ENCODE measurements around the gene C9orf78.

DNA sequence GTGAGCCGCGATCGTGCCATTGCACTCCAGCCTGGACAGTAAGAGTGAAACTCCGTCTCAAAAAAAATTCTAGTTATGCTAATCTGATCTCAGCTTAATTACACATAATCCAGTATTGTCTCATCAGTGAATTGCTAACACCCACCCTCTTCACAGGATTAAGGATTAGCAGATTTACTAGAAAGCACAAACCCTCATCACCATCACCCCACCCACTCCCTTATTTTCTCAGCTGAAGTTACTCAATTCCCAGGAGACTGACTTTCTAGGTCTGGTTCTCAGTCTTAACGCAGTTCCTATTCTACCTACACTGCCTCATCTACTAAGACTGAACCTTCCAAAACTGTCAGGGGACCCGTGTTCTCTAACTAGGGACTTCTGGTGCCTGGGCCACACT is 23.1 kb downstream of the C9orf78 start:
- TF ChIP-seq, protein P1, sequence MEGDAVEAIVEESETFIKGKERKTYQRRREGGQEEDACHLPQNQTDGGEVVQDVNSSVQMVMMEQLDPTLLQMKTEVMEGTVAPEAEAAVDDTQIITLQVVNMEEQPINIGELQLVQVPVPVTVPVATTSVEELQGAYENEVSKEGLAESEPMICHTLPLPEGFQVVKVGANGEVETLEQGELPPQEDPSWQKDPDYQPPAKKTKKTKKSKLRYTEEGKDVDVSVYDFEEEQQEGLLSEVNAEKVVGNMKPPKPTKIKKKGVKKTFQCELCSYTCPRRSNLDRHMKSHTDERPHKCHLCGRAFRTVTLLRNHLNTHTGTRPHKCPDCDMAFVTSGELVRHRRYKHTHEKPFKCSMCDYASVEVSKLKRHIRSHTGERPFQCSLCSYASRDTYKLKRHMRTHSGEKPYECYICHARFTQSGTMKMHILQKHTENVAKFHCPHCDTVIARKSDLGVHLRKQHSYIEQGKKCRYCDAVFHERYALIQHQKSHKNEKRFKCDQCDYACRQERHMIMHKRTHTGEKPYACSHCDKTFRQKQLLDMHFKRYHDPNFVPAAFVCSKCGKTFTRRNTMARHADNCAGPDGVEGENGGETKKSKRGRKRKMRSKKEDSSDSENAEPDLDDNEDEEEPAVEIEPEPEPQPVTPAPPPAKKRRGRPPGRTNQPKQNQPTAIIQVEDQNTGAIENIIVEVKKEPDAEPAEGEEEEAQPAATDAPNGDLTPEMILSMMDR (IDR thresholded peaks at IDR 0.05): no peak
- TF ChIP-seq POLR2AphosphoS5 (IDR thresholded peaks at IDR 0.05): no peak
